ENCODE measurements around the gene NEGR1. TPM values are rescaled to one million over a fixed set of nuclear protein-coding genes. Genes with fewer than 3 reads are reported as not detected.

Gene NEGR1
- total and polyA plus RNA-seq, 2 donors (not counting 3 experiments of a cell fraction or from before 2014, with no cell fraction given): 6.8 to 21.8 TPM

- Histone ChIP-seq H3K4me3 (replicated peaks in 1 of 3; ENCODE audit: insufficient read depth in 1 of 3, low read depth in 1 of 3, low read length in 3 of 3) (no peak overlapping the region), H3K9ac (replicated peaks; ENCODE audit: extremely low read depth, insufficient read depth, low read length) (no peak overlapping the region), H3K79me2 (ENCODE audit: control insufficient read depth, insufficient read depth, low read length) (no peaks in the 10 kb centered on the region), H3K27ac (ENCODE audit: insufficient read depth, low read depth, low read length) (no peak overlapping the region), H3K36me3 (ENCODE audit: control insufficient read depth in 2 of 2, extremely low read depth in 1 of 2, insufficient read depth in 2 of 2, low read length in 2 of 2) (no peaks in the 10 kb centered on the region), H4K20me1 (replicated peaks; ENCODE audit: control insufficient read depth, extremely low read depth, insufficient read depth, low read length) (no peaks in the 10 kb centered on the region), H2AFZ (ENCODE audit: low read depth, low read length) (no peak overlapping the region), H3K27me3 (ENCODE audit: control insufficient read depth in 2 of 2, insufficient read depth in 2 of 2, low read length in 2 of 2) (no peaks in the 10 kb centered on the region), H3K4me1 (ENCODE audit: control insufficient read depth, extremely low read depth, insufficient read depth, low read length) (no peaks in the 10 kb centered on the region), H3K4me2 (ENCODE audit: insufficient read depth, low read length) (no peak overlapping the region), H3K9me1 (replicated peaks; ENCODE audit: control insufficient read depth, extremely low read depth, insufficient read depth, low read length) (no peaks in the 10 kb centered on the region), H3K9me3 (replicated peaks; ENCODE audit: control insufficient read depth, insufficient read depth, low read length) (no peaks in the 10 kb centered on the region)
- POLR2A ChIA-PET: no interaction called here
- intact Hi-C loops (cut with micrococcal nuclease): no loop called here
- FAIRE-seq: no peak
- BruUV-seq (replicated peaks): no TSS peak
- CTCF ChIA-PET: interaction anchor here (1.4 kb wide), 1 partner anchor 9 kb away, joined by 4 read pairs; no protein-coding TSS in a partner anchor
- dilution Hi-C loops (cut with MboI; ENCODE audit: extremely low pct_ligation_motif_present, low sequenced_read_pairs): no loop called here
- TF ChIP-seq CTCF (IDR thresholded peaks at IDR 0.05; ENCODE audit: extremely low read depth in 1 of 2, insufficient read depth in 1 of 2, low read depth in 1 of 2, low read length in 2 of 2): no peak
- no peak for TF ChIP-seq EZH2 (IDR thresholded peaks at IDR 0.05; ENCODE audit: borderline replicate concordance, low read depth, low read length, severe bottlenecking)
- no peak for TF ChIP-seq MYC (IDR thresholded peaks at IDR 0.05; ENCODE audit: low read depth, low read length)
- TF ChIP-seq GATA2 (IDR thresholded peaks at IDR 0.05; ENCODE audit: insufficient read depth, insufficient read length, low read depth, low read length): no peak
- TF ChIP-seq JUN (IDR thresholded peaks at IDR 0.05; ENCODE audit: borderline replicate concordance, insufficient read depth, insufficient read length, low read depth): no peak
- no peak for TF ChIP-seq POLR2A (IDR thresholded peaks at IDR 0.05; ENCODE audit: low read depth, low read length)
- no peak for TF ChIP-seq POLR2AphosphoS5 (IDR thresholded peaks at IDR 0.05; ENCODE audit: insufficient read depth, low read depth, low read length)
- TF ChIP-seq MAX (IDR thresholded peaks at IDR 0.05; ENCODE audit: insufficient read depth, insufficient read length): no peak
- no peak for TF ChIP-seq FOS (IDR thresholded peaks at IDR 0.05; ENCODE audit: borderline replicate concordance, insufficient read depth, low read length)
- DNase-seq (ENCODE audit: low read depth, low spot score): no peak
Observed at GRCh38 chr1:71640116-71640515, 642.2 kb downstream of the NEGR1 start.
